Measurements from ENCODE around the gene ZNF729. TPM values are rescaled to one million over a fixed set of nuclear protein-coding genes. Genes with fewer than 3 reads are reported as not detected.

Gene ZNF729
- total RNA-seq, 1 experiment from 2014 or later: not detected

- H3K27ac ChIP-seq (ENCODE audit: insufficient read length, low read depth, low read length): no peak overlapping the region
- H2BK12ac ChIP-seq (ENCODE audit: insufficient read length, low read depth, low read length): no peak overlapping the region
- H4K20me1 ChIP-seq (ENCODE audit: control insufficient read depth, insufficient read depth, insufficient read length): no peaks in the 10 kb centered on the region
- no peak overlapping the region for H2BK120ac ChIP-seq (ENCODE audit: low read depth, low read length, poor library complexity, severe bottlenecking)
- Mint-ChIP-seq H3K36me3 (ENCODE audit: insufficient read depth in 1 of 3, low read depth in 3 of 3) (peaks cover 0 to 34% (median 32%) of the 10 kb centered on the region in 3 experiments; a peak in 5 of 7 replicates), H3K4me1 (no peaks in the 10 kb centered on the region), H3K4me3 (no peak overlapping the region), H3K27me3 (ENCODE audit: low read depth) (peaks cover 2% of the 10 kb centered on the region; the same call in 1 of the 2 replicates), H3K27ac (no peak overlapping the region), H3K9me3 (peaks cover 97 to 100% of the 10 kb centered on the region in 2 experiments)
- no peak overlapping the region for H3T11ph ChIP-seq (ENCODE audit: low read length)
- peaks cover 92% of the 10 kb centered on the region for H3K9me3 ChIP-seq (ENCODE audit: control insufficient read depth, low read depth, low read length)
- H4K8ac ChIP-seq (replicated peaks; ENCODE audit: insufficient read length, low read depth, low read length): no peak overlapping the region
- H3K9ac ChIP-seq (ENCODE audit: extremely low read depth, insufficient read length, low read length): no peak overlapping the region
- H3K23ac ChIP-seq (ENCODE audit: insufficient read length, low read depth, low read length): no peak overlapping the region
- no peaks in the 10 kb centered on the region for H3K4me1 ChIP-seq (ENCODE audit: insufficient read depth, low read length)
- TF ChIP-seq CTCF (conservative IDR thresholded peaks at IDR 0.05): no peak
- H2BK20ac ChIP-seq (ENCODE audit: low read depth, low read length, poor library complexity, severe bottlenecking): no peak overlapping the region
- H3K14ac ChIP-seq (ENCODE audit: insufficient read depth, low read length): no peak overlapping the region
- H3K4ac ChIP-seq (ENCODE audit: low read depth, low read length): no peak overlapping the region
- no CpG with 5 or more reads among the region's 4 CpGs for WGBS (ENCODE audit: extremely low coverage, insufficient read length, low lambda C conversion rate)
- no peak overlapping the region for H2BK5ac ChIP-seq (ENCODE audit: insufficient read length, low read length)
- no peak overlapping the region for H3K4me2 ChIP-seq (ENCODE audit: insufficient read depth, insufficient read length, low read length)
- no peak overlapping the region for H2BK15ac ChIP-seq (ENCODE audit: low read depth, low read length)
- no peaks in the 10 kb centered on the region for H3K79me2 ChIP-seq (ENCODE audit: insufficient read depth, low read length)
- no peak overlapping the region for H2AFZ ChIP-seq (ENCODE audit: low read length)
- no peak overlapping the region for H4K91ac ChIP-seq (ENCODE audit: insufficient read length, low read depth, low read length)
- no peak overlapping the region for H2AK5ac ChIP-seq (ENCODE audit: insufficient read length, low read length)
- no peaks in the 10 kb centered on the region for H3K27me3 ChIP-seq (ENCODE audit: insufficient read depth, low read length)
- H3K56ac ChIP-seq (ENCODE audit: insufficient read length, low read depth, low read length): no peak overlapping the region
- H3K23me2 ChIP-seq (ENCODE audit: insufficient read length, low read depth, low read length, poor library complexity, severe bottlenecking): no peaks in the 10 kb centered on the region
- no peak overlapping the region for H3K18ac ChIP-seq (ENCODE audit: insufficient read length, low read depth, low read length)
- H3K79me1 ChIP-seq (ENCODE audit: insufficient read depth, low read depth, low read length, poor library complexity, severe bottlenecking): no peaks in the 10 kb centered on the region
- DNase-seq: no peak
- H4K5ac ChIP-seq (ENCODE audit: insufficient read length, low read depth, low read length): no peak overlapping the region
Observed at GRCh38 chr19:22326219-22326618, 40.0 kb downstream of the ZNF729 start.

Data from H9 (cell line).